K562 (cell line): ENCODE results near the gene PLOD1. TPM values are rescaled to one million over a fixed set of nuclear protein-coding genes. Genes with fewer than 3 reads are reported as not detected.
"Not testable (repeated sequence)": the region's sequence is repeated elsewhere in the genome, so short reads cannot be mapped to it uniquely, and the experiment has no call there.

Experiments
- ATAC-seq: fragments of 200-7000 bp; cut with Tn5 transposase; 3 replicates; pipeline ENCODE4 v1.9.1; 2020; ENCODE audit warnings: moderate library complexity
- BruUV-seq: library from RNA; stranded (reverse); fragments of 400-500 nt; replicated peaks from 2 replicates; lab custom pipeline; 2021; lab: Mats Ljungman, UMichigan
- CTCF ChIA-PET: fragments of 300-600 bp; formaldehyde crosslinking; extraction: SDS; loops from one replicate; lab custom pipeline; 2021; ENCODE audit warnings: low intra/inter-chr PET ratio; lab: Yijun Ruan, JAX
- POLR2A ChIA-PET: fragments of 300-600, 350-650 bp; sonication (Branson Sonifier 250); formaldehyde crosslinking; extraction: SDS; loops from one replicate; lab custom pipeline; 2021; ENCODE audit warnings: antibody characterized with exemption, inconsistent platforms; lab: Yijun Ruan, JAX
- DNase-seq, 4 experiments: peaks; one replicate each; pipeline versions ENCODE4 v3.0.0 to v3.0.0-alpha.2; 2011 to 2018; ENCODE audit warnings: low spot score in 3 of 4, mixed read lengths in 3 of 4; ENCODE audit errors: extremely low read depth in 1 of 4
- FAIRE-seq: peaks from 2 replicates; lab custom pipeline; 2011; peaks lifted over from hg19 to GRCh38; lab: Jason Lieb, UNC
- H2AFZ ChIP-seq: 2 replicates; pipeline ENCODE4 v1.6.0; 2011; ENCODE audit warnings: low read depth, low read length, control low read depth, inconsistent platforms
- H3K27ac ChIP-seq: fragments of 200-600 bp; 3 replicates; pipeline ENCODE4 v1.8.0; 2011; ENCODE audit warnings: low read depth, mild to moderate bottlenecking, control low read depth, inconsistent platforms, low read length, moderate library complexity, mixed read lengths; ENCODE audit errors: extremely low read depth
- H3K27me3 ChIP-seq, 2 experiments: fragments of 300-600 bp in 1 of 2; 2 replicates in 1 of 2; 3 replicates in 1 of 2; pipeline versions ENCODE4 v1.6.0 to v1.8.0; 2011; ENCODE audit warnings: inconsistent platforms in 2 of 2, low read length in 2 of 2, mild to moderate bottlenecking in 1 of 2, mixed read lengths in 1 of 2, moderate library complexity in 1 of 2; ENCODE audit not compliant: control insufficient read depth in 2 of 2, insufficient read depth in 2 of 2
- H3K36me3 ChIP-seq: fragments of 300-600 bp; 3 replicates; pipeline ENCODE4 v1.8.0; 2011; ENCODE audit warnings: mild to moderate bottlenecking, low read length, inconsistent platforms; ENCODE audit not compliant: control insufficient read depth, insufficient read depth
- H3K4me1 ChIP-seq, 2 experiments: fragments of 200-600 bp in 1 of 2; replicated peaks in 1 of 2; 2 replicates in 1 of 2; 3 replicates in 1 of 2; pipeline versions ENCODE4 v1.5.1 to v1.8.0; 2011; ENCODE audit warnings: inconsistent platforms in 2 of 2, low read length in 2 of 2, mild to moderate bottlenecking in 1 of 2, mixed read lengths in 1 of 2, moderate library complexity in 1 of 2; ENCODE audit not compliant: control insufficient read depth in 2 of 2, insufficient read depth in 2 of 2
- H3K4me2 ChIP-seq: 2 replicates; pipeline ENCODE4 v1.6.1; 2011; ENCODE audit warnings: low read length, control low read depth, inconsistent platforms, mixed read lengths; ENCODE audit not compliant: insufficient read depth
- H3K4me3 ChIP-seq: fragments of 200-600 bp; sonication (generic), shearing (Covaris generic); 2 replicates; pipeline ENCODE4 v1.5.1; 2016; ENCODE audit warnings: control low read depth, inconsistent platforms
- H3K79me2 ChIP-seq: fragments of 200-600 bp; 3 replicates; pipeline ENCODE4 v1.8.0; 2011; ENCODE audit warnings: low read length, inconsistent platforms; ENCODE audit not compliant: control insufficient read depth, insufficient read depth
- H3K9ac ChIP-seq, 2 experiments: 2 replicates each; pipeline versions ENCODE4 v1.6.0 to v1.6.1; 2011; ENCODE audit warnings: low read depth in 2 of 2, low read length in 2 of 2, control low read depth in 1 of 2, inconsistent platforms in 1 of 2, mild to moderate bottlenecking in 1 of 2, mixed read lengths in 1 of 2; ENCODE audit not compliant: insufficient read depth in 1 of 2
- H3K9me1 ChIP-seq: one replicate; pipeline ENCODE4 v1.6.0; 2011; ENCODE audit warnings: inconsistent platforms, mild to moderate bottlenecking, low read length, moderate library complexity; ENCODE audit not compliant: control insufficient read depth, insufficient read depth
- H3K9me3 ChIP-seq: replicated peaks from 2 replicates; pipeline ENCODE4 v1.5.1; 2011; ENCODE audit warnings: low read depth, low read length, inconsistent platforms; ENCODE audit not compliant: control insufficient read depth, insufficient read depth
- H4K20me1 ChIP-seq: replicated peaks from 2 replicates; pipeline ENCODE4 v1.6.1; 2011; ENCODE audit warnings: low read length, inconsistent platforms, mixed read lengths; ENCODE audit not compliant: control insufficient read depth, insufficient read depth
- ATF3 ChIP-seq, 2 experiments: fragments of 450-650 bp in 1 of 2; sonication (generic) in 1 of 2; formaldehyde crosslinking in 1 of 2; IDR thresholded peaks in 1 of 2; conservative IDR thresholded peaks in 1 of 2; 2 replicates each; pipeline versions ENCODE4 v1.6.1 to v1.8.1; 2016 to 2023; ENCODE audit warnings: mild to moderate bottlenecking in 2 of 2, moderate library complexity in 2 of 2, inconsistent platforms in 1 of 2, missing genetic modification reagents in 1 of 2
- BMI1 ChIP-seq: fragments of 150-350 bp; IDR thresholded peaks from 2 replicates; pipeline ENCODE4 v1.6.1; 2014; ENCODE audit warnings: low read length
- FOSL1 ChIP-seq: fragments of 200-800 bp; sonication (Bioruptor generic); conservative IDR thresholded peaks from 2 replicates; pipeline ENCODE4 v1.6.1; 2016; ENCODE audit warnings: missing genetic modification characterization, missing compliant biosample characterization
- JUND ChIP-seq, 2 experiments: IDR thresholded peaks; 2 replicates in 1 of 2; 3 replicates in 1 of 2; pipeline ENCODE4 v1.6.1; 2011; ENCODE audit warnings: borderline replicate concordance in 2 of 2, low read depth in 2 of 2, low read length in 2 of 2, improper control_type of control experiment in 1 of 2, missing biosample characterization in 1 of 2, missing genetic modification characterization in 1 of 2, missing genetic modification reagents in 1 of 2
- SMARCA4 ChIP-seq: fragments of 450-650 bp; IDR thresholded peaks from 2 replicates; pipeline ENCODE4 v1.6.1; 2016
- ZNF121 ChIP-seq: sonication (generic); formaldehyde crosslinking; conservative IDR thresholded peaks from 2 replicates; pipeline ENCODE4 v1.8.0; 2022; ENCODE audit warnings: missing genetic modification reagents
- WGBS: fragments of 100-300 bp; shearing (Covaris generic); methylation state at CpG from one replicate; pipeline ENCODE4 v1.1.6; 2016; ENCODE audit warnings: low coverage, mixed read lengths; ENCODE audit not compliant: insufficient coverage; ENCODE audit errors: missing lambda C conversion rate; 5-methylcytosine and 5-hydroxymethylcytosine counted together
- in situ Hi-C: fragments of 300-500 bp; cut with MboI; formaldehyde crosslinking; loops from 4 replicates; pipeline ENCODE4 v1.15.0; 2018; ENCODE audit warnings: inconsistent platforms, mixed read lengths
- intact Hi-C: fragments of 100-400 bp; cut with micrococcal nuclease; formaldehyde crosslinking; loops from 2 replicates; pipeline ENCODE4 v1.14.2; 2022
- polyA plus RNA-seq, 8 experiments: library from polyadenylated mRNA; depleted of rRNA in 4 of 8; stranded (reverse) in 5 of 8; unstranded in 3 of 8; fragments of >200 nt; fragmentation: Nextera tagmentation in 2 of 8; fragmentation: Illumina TruSeq in 1 of 8; extraction: Ambion mirVana in 2 of 8; extraction: Trizol in 1 of 8; gene quantifications; 2 replicates each; pipeline versions ENCODE4 v1.2.1 to v1.2.3, GENCODE V29; 2011 to 2014; ENCODE audit warnings: inconsistent platforms in 1 of 8, missing spikeins in 1 of 8
- total RNA-seq, 7 experiments: library from RNA; depleted of rRNA in 6 of 7; stranded (reverse); fragments of >200 nt in 6 of 7; fragmentation: Illumina TruSeq in 2 of 7; extraction: Trizol in 2 of 7; gene quantifications; 2 replicates each; pipeline versions ENCODE4 v1.2.1 to v1.2.3, GENCODE V29; 2011 to 2021; ENCODE audit warnings: low replicate concordance in 1 of 7

PLOD1 gene
- total and polyA plus RNA-seq, 9 of the 15 experiments (the other 6 are each of a cell fraction or from before 2014, with no cell fraction given): 16.6 to 90.8 (median 52.7) TPM

DNA sequence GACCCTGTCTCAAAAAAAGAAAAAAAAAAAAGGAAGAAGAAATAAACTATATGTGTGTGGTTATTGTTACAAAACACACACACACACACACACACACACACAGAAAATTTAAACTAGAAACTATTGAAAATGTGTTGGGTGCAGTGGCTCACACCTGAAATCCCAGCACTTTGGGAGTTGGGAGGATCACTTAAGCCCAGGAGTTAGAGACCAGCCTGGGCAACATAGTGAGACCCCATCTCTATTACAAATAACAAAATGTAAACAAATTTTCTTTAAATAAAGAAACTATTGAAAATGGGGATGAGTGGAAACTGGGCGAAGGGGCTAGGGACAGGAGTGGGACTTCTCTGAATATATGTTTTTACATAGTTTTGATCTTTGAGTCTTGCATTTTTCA lies 31.3 kb upstream of the PLOD1 start:
- Histone ChIP-seq H2AFZ (no peak overlapping the region), H3K4me1 (peaks cover 3 to 17% of the 10 kb centered on the region in 2 experiments; a peak in 4 of 5 replicates), H3K36me3 (no peaks in the 10 kb centered on the region), H3K9me3 (no peaks in the 10 kb centered on the region), H3K4me3 (no peak overlapping the region), H3K27me3 (peaks cover 10 to 12% of the 10 kb centered on the region in 2 experiments; a peak in 4 of 5 replicates), H3K27ac (no peak overlapping the region), H3K9me1 (no peaks in the 10 kb centered on the region), H3K4me2 (no peak overlapping the region), H3K79me2 (no peaks in the 10 kb centered on the region), H3K9ac (no peak overlapping the region), H4K20me1 (no peaks in the 10 kb centered on the region)
- in situ Hi-C loops: no loop called here
- WGBS: 57% methylated on average over 1 of the region's 1 CpG
- no peak for FAIRE-seq
- BruUV-seq: no TSS peak
- no peak for ATAC-seq
- CTCF ChIA-PET: interaction anchor here (0.8 kb wide), 1 partner anchor 62 kb away, joined by 3 read pairs; no protein-coding TSS in a partner anchor
- DNase-seq: no peak
- intact Hi-C loops: no loop called here
- TF ChIP-seq BMI1 (no peak), ZNF121 (CRISPR knock-in tag) (peak; percentile 71)
- POLR2A ChIA-PET: interaction anchor here (0.6 to 1.0 kb wide), 2 partner anchors 33 to 78 kb away, joined by 3 read pairs; no protein-coding TSS in a partner anchor

DNA sequence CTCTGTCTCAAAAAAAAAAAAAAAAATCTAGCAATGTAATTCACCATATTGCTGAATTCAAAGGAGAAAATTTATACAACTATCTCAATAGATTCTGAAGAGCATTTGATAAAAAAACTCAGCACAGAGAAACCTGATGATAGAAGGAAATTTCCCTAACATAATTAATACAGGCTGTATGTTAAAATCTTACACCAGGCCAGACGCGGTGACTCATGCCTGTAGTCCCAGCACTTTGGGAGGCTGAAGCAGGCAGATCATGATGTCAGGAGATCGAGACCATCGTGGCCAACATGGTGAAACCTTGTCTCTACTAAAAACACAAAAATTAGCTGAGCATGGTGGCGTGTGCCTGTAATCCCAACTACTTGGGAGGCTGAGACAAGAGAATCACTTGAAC lies 30.4 kb upstream of the PLOD1 start:
- ChIA-PET POLR2A (interaction anchor here (0.6 to 1.3 kb wide), 3 partner anchors 32 to 76 kb away, joined by 3 to 4 read pairs (median 4); no protein-coding TSS in a partner anchor), CTCF (interaction anchor here (1.7 kb wide), 1 partner anchor 65 kb away, joined by 11 read pairs; no protein-coding TSS in a partner anchor)
- intact Hi-C loops; H3K4me3 ChIP-seq; H3K27me3 ChIP-seq; DNase-seq; H3K4me2 ChIP-seq; H3K9me3 ChIP-seq; ATAC-seq; BruUV-seq; H3K27ac ChIP-seq; H4K20me1 ChIP-seq; H3K9me1 ChIP-seq; H3K36me3 ChIP-seq; H2AFZ ChIP-seq; H3K9ac ChIP-seq; H3K79me2 ChIP-seq; in situ Hi-C loops; FAIRE-seq; TF ChIP-seq ATF3 (CRISPR knock-in tag; conservative IDR thresholded peaks at IDR 0.05): not testable (repeated sequence)
- TF ChIP-seq FOSL1 (tag) (peak; percentile 43; the same call in 1 of the 2 replicates), ATF3 (IDR thresholded peaks at IDR 0.05) (peak; percentile 74), JUND (IDR thresholded peaks at IDR 0.05; ENCODE audit: borderline replicate concordance, low read depth, low read length) (peak; percentile 40; the same call in 1 of the 2 replicates), JUND (tag; IDR thresholded peaks at IDR 0.05; ENCODE audit: borderline replicate concordance, low read depth, low read length) (0 out of 3 replicates have a peak, but pooled peaks have one; percentile 18), SMARCA4 (0 out of 2 replicates have a peak, but pooled peaks have one; percentile 22)
- H3K4me1 ChIP-seq: peaks cover 3 to 16% of the 10 kb centered on the region in 2 experiments; a peak in 4 of 5 replicates
- WGBS: 46% methylated on average over 5 of the region's 5 CpGs
